GM12891 (cell line): ENCODE measurements around the gene TELO2.

ENCODE experiments used
- DNase-seq: peaks from one replicate; pipeline ENCODE4 v3.0.0; 2011; ENCODE audit warnings: low spot score; ENCODE audit not compliant: insufficient read length
- FAIRE-seq: peaks from 2 replicates; lab custom pipeline; 2011; peaks lifted over from hg19 to GRCh38; lab: Jason Lieb, UNC
- PAX5 ChIP-seq: IDR thresholded peaks from 2 replicates; pipeline ENCODE4 v1.6.1; 2011; ENCODE audit warnings: low read length, moderate library complexity, mild to moderate bottlenecking; ENCODE audit not compliant: insufficient read depth, severe bottlenecking
- POLR2A ChIP-seq: IDR thresholded peaks from 2 replicates; pipeline ENCODE4 v1.6.1; 2011; ENCODE audit warnings: low read depth, low read length, control low read depth
- POLR2AphosphoS5 ChIP-seq: IDR thresholded peaks from 2 replicates; pipeline ENCODE4 v1.6.1; 2011; ENCODE audit warnings: low read depth, low read length, control low read depth
- POU2F2 ChIP-seq: IDR thresholded peaks from 2 replicates; pipeline ENCODE4 v1.6.1; 2011; ENCODE audit warnings: low read depth, mild to moderate bottlenecking, control low read depth, low read length, moderate library complexity
- SPI1 ChIP-seq: IDR thresholded peaks from 2 replicates; pipeline ENCODE4 v1.6.1; 2011; ENCODE audit warnings: low read depth, low read length, control low read depth
- TAF1 ChIP-seq: IDR thresholded peaks from 2 replicates; pipeline ENCODE4 v1.6.1; 2011; ENCODE audit warnings: low read depth, low read length, control low read depth

TELO2 gene

GRCh38 chr16:1488054-1488601 is 5.0 kb upstream of the TELO2 start:
- no peak for TF ChIP-seq SPI1
- TF ChIP-seq POU2F2: no peak
- no peak for TF ChIP-seq TAF1
- TF ChIP-seq POLR2AphosphoS5: no peak
- TF ChIP-seq POLR2A: no peak
- TF ChIP-seq PAX5: no peak
- no peak for DNase-seq
- FAIRE-seq: no peak

DNA sequence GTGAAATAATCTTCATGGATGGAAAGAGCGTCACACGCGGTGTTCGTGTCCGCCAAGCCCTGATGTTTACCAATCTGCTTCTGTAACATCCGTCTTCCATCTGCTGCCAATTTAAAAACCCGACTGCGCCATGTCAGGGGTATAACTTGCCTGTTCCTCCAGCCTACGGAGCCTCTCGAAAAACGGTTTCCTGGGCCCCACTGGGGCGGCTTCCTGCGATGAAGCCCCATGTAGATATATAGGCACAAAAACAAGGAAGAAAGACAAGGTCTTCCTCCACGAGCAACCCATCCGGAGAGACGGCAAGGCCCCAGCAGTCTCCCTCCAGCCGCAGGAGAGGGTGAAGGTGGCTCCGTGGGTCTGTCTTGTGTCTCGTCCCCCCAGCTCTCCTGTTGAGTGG is 4.5 kb upstream of the TELO2 start, which contains the start of gene PTX4:
Gene PTX4 (minus strand): TSS at position 326 of the 400 bp plus-strand sequence. CDS start 35 bp downstream, at position 291.
- DNase-seq (no peak), FAIRE-seq (no peak)
- TF ChIP-seq POLR2A (no peak), PAX5 (no peak), POU2F2 (no peak), POLR2AphosphoS5 (no peak), TAF1 (no peak), SPI1 (no peak)

GRCh38 chr16:1489077-1489476 is 4.1 kb upstream of the TELO2 start:
- FAIRE-seq: no peak
- no peak for DNase-seq
- TF ChIP-seq POLR2AphosphoS5 (no peak), PAX5 (no peak), SPI1 (no peak), TAF1 (no peak), POLR2A (no peak), POU2F2 (no peak)

DNA sequence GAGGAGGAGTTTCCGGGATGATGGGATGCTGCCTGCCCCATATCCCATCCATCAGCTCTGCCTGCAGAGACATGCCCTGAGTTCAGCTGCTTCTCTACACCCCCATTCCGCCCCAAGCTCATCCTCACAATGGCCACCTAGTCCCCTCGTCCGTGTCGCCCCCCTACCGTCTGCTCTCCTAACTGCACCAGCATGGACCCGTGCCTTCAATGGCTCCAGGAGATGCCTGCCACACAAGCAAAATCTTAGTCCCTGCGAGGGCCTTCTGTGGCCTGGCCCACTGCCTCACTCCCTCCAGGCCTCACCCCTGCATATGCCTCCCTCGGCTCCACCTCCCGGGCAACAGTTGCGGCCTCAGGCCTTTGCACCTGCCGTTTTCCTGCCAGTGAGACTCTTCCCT is 1.8 kb upstream of the TELO2 start:
- no peak for FAIRE-seq
- no peak for DNase-seq
- TF ChIP-seq POLR2A: no peak
- TF ChIP-seq SPI1: no peak
- TF ChIP-seq POU2F2: no peak
- TF ChIP-seq TAF1: no peak
- TF ChIP-seq PAX5: no peak
- TF ChIP-seq POLR2AphosphoS5: no peak

DNA sequence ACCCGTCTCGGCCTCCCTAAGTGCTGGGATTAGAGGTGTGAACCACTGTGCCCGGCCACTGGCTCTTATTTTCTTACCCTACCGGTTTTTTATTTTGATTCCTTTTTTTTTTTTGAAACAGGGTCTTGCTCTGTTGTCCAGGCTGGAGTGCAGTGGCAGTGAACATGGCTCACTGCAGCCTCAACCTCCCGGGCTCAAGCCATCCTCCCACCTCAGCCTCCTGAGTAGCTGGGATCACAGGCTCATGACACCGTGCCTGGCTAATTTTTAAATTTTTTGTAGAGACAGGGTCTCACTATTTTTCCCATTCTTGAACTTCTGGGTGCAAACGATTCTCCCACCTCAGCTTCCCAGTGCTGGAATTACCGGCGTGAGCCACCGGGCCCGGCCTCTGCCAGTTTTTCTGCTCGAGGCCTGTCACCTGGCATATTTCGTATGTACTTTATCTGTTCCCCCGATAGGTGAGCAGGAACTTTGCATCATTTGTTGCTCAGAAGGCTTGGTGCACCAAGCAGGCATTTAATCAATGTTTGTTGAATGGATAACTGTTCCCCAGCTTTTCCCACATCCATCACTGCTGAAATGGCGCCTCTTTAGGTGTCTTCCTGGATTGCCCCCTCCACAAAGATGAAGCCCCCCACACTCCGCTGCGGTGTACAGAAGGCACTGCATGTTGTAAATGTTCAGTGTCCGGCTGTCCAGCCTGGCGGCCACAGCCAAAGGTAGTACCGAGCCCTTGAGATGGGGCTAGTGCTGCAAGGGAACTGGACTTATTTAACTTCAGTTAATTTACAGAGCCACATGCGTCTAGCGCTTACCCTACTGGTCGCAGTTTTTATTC is 858 bp upstream of the TELO2 start:
- no peak for TF ChIP-seq POLR2A
- TF ChIP-seq POLR2AphosphoS5: no peak
- TF ChIP-seq POU2F2: no peak
- TF ChIP-seq SPI1: no peak
- no peak for TF ChIP-seq PAX5
- no peak for TF ChIP-seq TAF1
- FAIRE-seq: no peak
- no peak for DNase-seq

DNA sequence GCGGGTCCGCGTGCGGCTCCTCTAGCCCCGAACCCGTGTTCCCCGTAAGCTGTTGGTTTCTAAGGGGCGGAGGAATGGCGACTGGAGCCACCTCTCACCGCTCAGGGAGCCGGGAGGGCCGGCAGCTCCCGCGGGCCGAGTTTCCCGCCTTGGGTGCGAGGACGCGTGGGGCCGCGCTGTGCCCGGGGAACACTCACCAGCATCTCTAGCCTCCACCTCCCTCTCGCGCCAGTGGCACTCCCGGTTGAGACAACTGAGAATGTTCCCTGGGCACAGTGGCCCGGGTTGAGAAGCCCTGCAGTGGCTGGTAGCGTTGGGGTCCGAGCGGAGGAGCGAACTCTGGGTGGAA is 560 bp downstream of the TELO2 start:
- FAIRE-seq (no peak), DNase-seq (peak; percentile 66)
- TF ChIP-seq POU2F2 (no peak), PAX5 (no peak), TAF1 (no peak), POLR2AphosphoS5 (no peak), POLR2A (no peak), SPI1 (no peak)

DNA sequence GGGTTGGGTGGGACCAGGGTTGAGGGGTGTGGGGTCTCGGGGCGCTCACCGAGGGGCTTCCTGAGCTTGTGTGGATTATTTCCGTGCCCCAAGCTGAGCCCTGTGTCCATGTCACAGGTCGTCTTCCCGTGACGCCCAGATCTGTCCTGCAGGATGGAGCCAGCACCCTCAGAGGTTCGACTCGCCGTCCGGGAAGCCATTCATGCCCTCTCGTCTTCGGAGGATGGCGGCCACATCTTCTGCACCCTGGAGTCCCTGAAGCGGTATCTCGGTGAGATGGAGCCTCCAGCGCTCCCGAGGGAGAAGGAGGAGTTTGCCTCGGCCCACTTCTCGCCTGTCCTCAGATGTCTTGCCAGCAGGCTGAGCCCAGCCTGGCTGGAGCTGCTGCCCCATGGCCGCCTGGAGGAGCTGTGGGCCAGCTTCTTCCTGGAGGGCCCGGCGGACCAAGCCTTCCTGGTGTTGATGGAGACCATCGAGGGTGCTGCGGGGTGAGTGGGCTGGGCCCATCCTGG is 1.0 kb downstream of the TELO2 start:
- peak; percentile 68 for FAIRE-seq
- TF ChIP-seq POU2F2 (no peak), POLR2AphosphoS5 (no peak), SPI1 (no peak)
- DNase-seq: no peak

- FAIRE-seq: no peak
- TF ChIP-seq SPI1 (no peak), POLR2A (no peak), PAX5 (no peak), TAF1 (no peak), POU2F2 (no peak), POLR2AphosphoS5 (no peak)
- no peak for DNase-seq
Measured at GRCh38 chr16:1494711-1495110, 1.6 kb downstream of the TELO2 start.

DNA sequence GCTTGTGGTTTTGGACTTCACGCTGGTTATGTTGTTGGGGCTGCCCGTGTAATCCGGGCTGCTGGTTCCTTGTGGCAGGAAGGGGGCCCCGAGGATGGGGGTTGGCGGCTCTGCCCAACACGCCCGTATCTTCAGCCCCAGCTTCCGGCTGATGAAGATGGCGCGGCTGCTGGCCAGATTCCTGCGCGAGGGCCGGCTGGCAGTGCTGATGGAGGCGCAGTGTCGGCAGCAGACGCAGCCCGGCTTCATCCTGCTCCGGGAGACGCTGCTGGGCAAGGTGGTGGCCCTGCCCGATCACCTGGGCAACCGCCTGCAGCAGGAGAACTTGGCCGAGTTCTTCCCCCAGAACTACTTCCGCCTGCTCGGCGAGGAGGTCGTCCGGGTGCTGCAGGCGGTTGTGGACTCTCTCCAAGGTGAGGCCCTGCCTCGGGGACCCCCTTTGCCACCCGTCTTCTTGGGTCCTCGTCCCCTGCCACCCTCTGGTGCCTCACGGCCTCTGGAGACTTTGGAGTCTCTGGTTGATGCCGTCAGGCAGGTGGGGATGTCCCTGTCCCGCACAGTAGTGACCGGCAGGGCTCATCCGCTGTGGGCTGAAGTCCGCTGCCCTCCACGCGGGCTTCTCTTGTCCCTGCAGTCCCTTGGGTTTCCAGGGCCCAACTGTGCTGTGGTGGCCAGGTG is 2.2 kb downstream of the TELO2 start:
- no peak for DNase-seq
- TF ChIP-seq POLR2A (no peak), SPI1 (no peak), TAF1 (no peak)
- FAIRE-seq: no peak
